Activated CD4-positive, alpha-beta T cell treated with anti-CD3 and anti-CD28 coated beads, Interleukin-2, amount 10 ng/mL, durations not matched to agents 7 days and 5 days (primary cell): Measurements from ENCODE around the gene CBFB. TPM values are rescaled to one million over a fixed set of nuclear protein-coding genes. Genes with fewer than 3 reads are reported as not detected.
"Not testable (repeated sequence)": the region's sequence is repeated elsewhere in the genome, so short reads cannot be mapped to it uniquely, and the experiment has no call there.

Experiments used
- CTCF ChIA-PET: fragments of 350-600 bp; sonication (Branson Sonifier 250); formaldehyde crosslinking; loops from one replicate; lab custom pipeline; 2021; ENCODE audit warnings: antibody characterized with exemption; lab: Charles Lee
- POLR2A ChIA-PET: fragments of 350-600 bp; sonication (Branson Sonifier 250); formaldehyde crosslinking; loops from one replicate; lab custom pipeline; 2021; ENCODE audit warnings: antibody characterized with exemption; lab: Charles Lee
- DNase-seq: peaks from one replicate; pipeline ENCODE4 v3.0.0-alpha.2; 2020
- H3K27ac Mint-ChIP-seq: one replicate; pipeline ENCODE4 v1.8.0; 2021; ENCODE audit warnings: mild to moderate bottlenecking, moderate library complexity, mixed read lengths
- H3K27me3 Mint-ChIP-seq: one replicate; pipeline ENCODE4 v1.8.0; 2021; ENCODE audit warnings: mixed read lengths
- H3K36me3 Mint-ChIP-seq: one replicate; pipeline ENCODE4 v1.8.0; 2021; ENCODE audit warnings: low read depth, mixed read lengths
- H3K4me1 Mint-ChIP-seq: one replicate; pipeline ENCODE4 v1.8.0; 2021; ENCODE audit warnings: mixed read lengths
- H3K4me3 Mint-ChIP-seq: one replicate; pipeline ENCODE4 v1.8.0; 2021; ENCODE audit warnings: mild to moderate bottlenecking, moderate library complexity, mixed read lengths
- H3K9me3 Mint-ChIP-seq: one replicate; pipeline ENCODE4 v1.8.0; 2021; ENCODE audit warnings: mixed read lengths
- total RNA-seq, 2 experiments: library from RNA; stranded (reverse); gene quantifications; one replicate each; pipeline ENCODE4 v1.2.3, GENCODE V29; 2021

CBFB gene
- total RNA-seq, 2 experiments from 2014 or later: 218 to 222 TPM

- Mint-ChIP-seq H3K27me3 (no peaks in the 10 kb centered on the region), H3K27ac (peak overlapping the region; percentile 89), H3K4me1 (peaks cover 57% of the 10 kb centered on the region), H3K36me3 (peaks cover 44% of the 10 kb centered on the region), H3K9me3 (no peaks in the 10 kb centered on the region), H3K4me3 (peak overlapping the region; percentile 92)
- ChIA-PET CTCF (interaction anchor here (0.7 to 5.4 kb wide), 11 partner anchors 10 to 143 kb away, joined by 3 to 54 read pairs (median 4); no protein-coding TSS in a partner anchor), POLR2A (interaction anchor here (0.7 kb wide), 1 partner anchor 25 kb away, joined by 5 read pairs; no protein-coding TSS in a partner anchor)
- DNase-seq: no peak
Observed at GRCh38 chr16:67030221-67030962, 1.4 kb downstream of the CBFB start.

GRCh38 chr16:67034487-67034886, 5.5 kb downstream of the CBFB start:
- Mint-ChIP-seq H3K36me3 (peaks cover 66% of the 10 kb centered on the region), H3K27me3 (no peaks in the 10 kb centered on the region), H3K4me1 (peaks cover 59% of the 10 kb centered on the region), H3K27ac (no peak overlapping the region), H3K9me3 (no peaks in the 10 kb centered on the region), H3K4me3 (no peak overlapping the region)
- ChIA-PET POLR2A (interaction anchor here (0.6 kb wide), 1 partner anchor 152 kb away, joined by 10 read pairs; no protein-coding TSS in a partner anchor), CTCF (interaction anchor here (0.7 kb wide), 2 partner anchors 34 to 35 kb away, joined by 3 to 4 read pairs; no protein-coding TSS in a partner anchor)
- DNase-seq: no peak

DNA sequence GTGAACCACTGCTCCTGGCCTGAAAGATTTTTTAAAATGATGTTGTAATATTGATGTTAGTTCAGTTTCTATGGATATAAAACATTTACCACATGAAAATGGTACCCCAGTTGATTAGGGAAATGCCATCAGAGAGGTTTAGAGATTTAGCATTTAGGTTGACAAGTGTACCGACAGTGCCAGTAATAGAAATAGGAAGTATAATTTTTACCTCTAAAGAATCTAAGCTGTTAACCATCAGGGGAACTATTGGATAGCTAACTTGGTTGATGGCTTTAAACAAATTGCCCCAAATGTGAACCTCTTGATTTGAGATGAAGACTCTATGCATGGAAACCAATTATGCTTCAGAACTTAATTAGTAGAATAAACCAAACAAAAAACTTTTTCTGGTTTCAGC, 6.4 kb downstream of the CBFB start:
- CTCF ChIA-PET: no interaction called here
- H3K36me3 Mint-ChIP-seq: peaks cover 67% of the 10 kb centered on the region

GRCh38 chr16:67036323-67036741, 7.4 kb downstream of the CBFB start:
- H3K36me3 Mint-ChIP-seq: peaks cover 68% of the 10 kb centered on the region
- no peaks in the 10 kb centered on the region for H3K9me3 Mint-ChIP-seq
- no peaks in the 10 kb centered on the region for H3K27me3 Mint-ChIP-seq
- H3K4me3 Mint-ChIP-seq: no peak overlapping the region
- H3K27ac Mint-ChIP-seq: no peak overlapping the region
- CTCF ChIA-PET: no interaction called here
- DNase-seq: no peak
- POLR2A ChIA-PET: no interaction called here
- H3K4me1 Mint-ChIP-seq: peaks cover 63% of the 10 kb centered on the region

More for the DNA sequence above, 6.4 kb downstream of the CBFB start:
- POLR2A ChIA-PET: no interaction called here
- peak overlapping the region; percentile 4 for H3K4me3 Mint-ChIP-seq
- H3K9me3 Mint-ChIP-seq: no peaks in the 10 kb centered on the region
- no peak for DNase-seq
- no peaks in the 10 kb centered on the region for H3K27me3 Mint-ChIP-seq
- H3K27ac Mint-ChIP-seq: no peak overlapping the region
- H3K4me1 Mint-ChIP-seq: peaks cover 60% of the 10 kb centered on the region

DNA sequence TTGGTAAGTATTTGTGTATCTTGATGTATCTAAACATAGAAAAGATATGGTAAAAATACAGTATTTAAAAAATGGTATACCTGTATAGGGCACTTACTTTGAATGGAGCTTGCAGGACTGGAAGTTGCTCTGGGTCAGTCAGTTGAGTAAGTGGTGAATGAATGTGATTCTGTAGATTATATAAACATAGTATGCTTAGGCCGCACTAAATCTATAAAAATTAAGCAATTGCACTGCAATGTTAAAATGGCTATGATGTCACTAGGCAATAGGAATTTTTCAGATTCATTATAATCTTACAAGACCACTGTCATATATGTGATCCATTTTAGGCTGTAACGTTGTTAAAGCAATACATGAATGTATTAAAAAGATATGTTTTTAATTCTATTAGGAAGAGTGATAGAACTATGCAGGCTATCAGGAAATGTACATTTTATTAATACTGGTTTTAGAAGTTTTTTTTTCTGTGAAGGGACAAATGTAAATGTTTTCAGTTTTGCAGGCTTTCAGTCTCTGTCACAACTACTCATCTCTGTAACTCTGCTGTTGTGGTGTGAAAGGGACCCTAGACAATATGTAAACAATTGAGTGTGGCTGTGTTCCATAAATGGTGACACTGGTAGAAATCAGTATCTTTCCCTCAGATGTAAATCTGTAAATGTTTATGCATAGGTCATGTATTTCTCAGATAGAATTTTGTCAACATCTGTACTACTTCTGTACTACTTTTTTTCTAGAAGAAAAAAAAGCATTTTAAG, 10.5 kb downstream of the CBFB start:
- H3K36me3 Mint-ChIP-seq: peaks cover 51% of the 10 kb centered on the region
- CTCF ChIA-PET: interaction anchor here (0.6 to 1.5 kb wide), 2 partner anchors 22 to 1177 kb away, joined by 3 to 4 read pairs; no protein-coding TSS in a partner anchor

GRCh38 chr16:67040166-67040565, 11.2 kb downstream of the CBFB start:
- peaks cover 41% of the 10 kb centered on the region for H3K4me1 Mint-ChIP-seq
- no peaks in the 10 kb centered on the region for H3K27me3 Mint-ChIP-seq
- H3K4me3 Mint-ChIP-seq: no peak overlapping the region
- H3K9me3 Mint-ChIP-seq: no peaks in the 10 kb centered on the region
- no peak for DNase-seq
- H3K36me3 Mint-ChIP-seq: peaks cover 46% of the 10 kb centered on the region
- CTCF ChIA-PET: interaction anchor here (0.6 to 1.5 kb wide), 3 partner anchors 9 to 1176 kb away, joined by 3 to 4 read pairs (median 4); no protein-coding TSS in a partner anchor
- POLR2A ChIA-PET: no interaction called here
- no peak overlapping the region for H3K27ac Mint-ChIP-seq

More for the DNA sequence above, 10.5 kb downstream of the CBFB start:
- peaks cover 49% of the 10 kb centered on the region for H3K4me1 Mint-ChIP-seq
- no peaks in the 10 kb centered on the region for H3K27me3 Mint-ChIP-seq
- no peaks in the 10 kb centered on the region for H3K9me3 Mint-ChIP-seq
- POLR2A ChIA-PET: no interaction called here
- no peak overlapping the region for H3K4me3 Mint-ChIP-seq
- no peak for DNase-seq
- H3K27ac Mint-ChIP-seq: no peak overlapping the region

- ChIA-PET POLR2A (no interaction called here), CTCF (interaction anchor here (1.3 to 1.5 kb wide), 2 partner anchors 10 to 23 kb away, joined by 4 read pairs; no protein-coding TSS in a partner anchor)
- Mint-ChIP-seq H3K36me3 (peaks cover 45% of the 10 kb centered on the region), H3K27ac (no peak overlapping the region), H3K4me1 (peaks cover 36% of the 10 kb centered on the region), H3K9me3 (no peaks in the 10 kb centered on the region), H3K4me3 (no peak overlapping the region), H3K27me3 (no peaks in the 10 kb centered on the region)
- DNase-seq: no peak
Observed at GRCh38 chr16:67040906-67041305, 12.0 kb downstream of the CBFB start.

DNA sequence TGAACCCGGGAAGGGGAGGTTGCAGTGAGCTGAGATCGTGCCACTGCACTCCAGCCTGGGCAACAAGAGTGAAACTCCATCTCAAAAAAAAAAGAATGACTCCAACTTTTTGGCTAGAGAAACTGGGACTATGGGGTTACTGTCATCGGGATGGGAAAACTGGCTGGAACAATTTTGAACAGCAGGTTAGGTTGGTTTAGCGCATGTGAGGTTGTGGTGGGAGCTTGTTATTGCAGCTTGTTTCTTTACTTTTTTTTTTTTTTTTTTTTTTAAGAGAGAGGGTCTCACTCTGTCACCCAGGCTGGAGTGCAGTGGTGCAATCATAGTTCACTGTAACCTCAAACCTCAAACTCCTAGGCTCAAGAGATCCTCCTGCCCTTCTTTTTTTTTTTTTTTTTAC, 12.6 kb downstream of the CBFB start:
- not testable (repeated sequence) for H3K27me3 Mint-ChIP-seq, H3K4me3 Mint-ChIP-seq, DNase-seq, H3K27ac Mint-ChIP-seq, H3K9me3 Mint-ChIP-seq
- CTCF ChIA-PET: interaction anchor here (0.6 to 0.7 kb wide), 3 partner anchors 78 to 139 kb away, joined by 3 to 7 read pairs (median 3); no protein-coding TSS in a partner anchor
- Mint-ChIP-seq H3K36me3 (peaks cover 44% of the 10 kb centered on the region), H3K4me1 (peaks cover 34% of the 10 kb centered on the region)
- POLR2A ChIA-PET: interaction anchor here (0.7 kb wide), 1 partner anchor 34 kb away, joined by 7 read pairs; no protein-coding TSS in a partner anchor

GRCh38 chr16:67043420-67043819, 14.5 kb downstream of the CBFB start:
- peaks cover 41% of the 10 kb centered on the region for H3K36me3 Mint-ChIP-seq
- H3K4me1 Mint-ChIP-seq: peaks cover 33% of the 10 kb centered on the region
- H3K27ac Mint-ChIP-seq: no peak overlapping the region
- ChIA-PET CTCF (interaction anchor here (0.6 to 1.8 kb wide), 6 partner anchors 12 to 84 kb away, joined by 3 to 8 read pairs (median 6); partner anchors contain the start of gene CBFB), POLR2A (no interaction called here)
- no peak overlapping the region for H3K4me3 Mint-ChIP-seq
- no peak for DNase-seq
- H3K27me3 Mint-ChIP-seq: no peaks in the 10 kb centered on the region
- no peaks in the 10 kb centered on the region for H3K9me3 Mint-ChIP-seq

- Mint-ChIP-seq H3K4me1 (peaks cover 41% of the 10 kb centered on the region), H3K9me3 (no peaks in the 10 kb centered on the region), H3K27ac (no peak overlapping the region), H3K4me3 (no peak overlapping the region), H3K27me3 (no peaks in the 10 kb centered on the region), H3K36me3 (peaks cover 26% of the 10 kb centered on the region)
- CTCF ChIA-PET: interaction anchor here (0.6 to 1.3 kb wide), 2 partner anchors 25 to 104 kb away, joined by 3 to 4 read pairs; no protein-coding TSS in a partner anchor
- no peak for DNase-seq
- POLR2A ChIA-PET: no interaction called here
Observed at GRCh38 chr16:67050796-67051195, 21.8 kb downstream of the CBFB start.

GRCh38 chr16:67052399-67052798, 23.4 kb downstream of the CBFB start:
- no peak for DNase-seq
- H3K27ac Mint-ChIP-seq: peak overlapping the region; percentile 90
- no peaks in the 10 kb centered on the region for H3K9me3 Mint-ChIP-seq
- POLR2A ChIA-PET: interaction anchor here (0.6 kb wide), 1 partner anchor 158 kb away, joined by 3 read pairs; no protein-coding TSS in a partner anchor
- H3K27me3 Mint-ChIP-seq: no peaks in the 10 kb centered on the region
- peaks cover 46% of the 10 kb centered on the region for H3K4me1 Mint-ChIP-seq
- H3K36me3 Mint-ChIP-seq: peaks cover 29% of the 10 kb centered on the region
- CTCF ChIA-PET: interaction anchor here (0.6 to 1.6 kb wide), 9 partner anchors 10 to 259 kb away, joined by 3 to 4 read pairs (median 3); no protein-coding TSS in a partner anchor
- H3K4me3 Mint-ChIP-seq: peak overlapping the region; percentile 53

GRCh38 chr16:67053767-67054334, 24.9 kb downstream of the CBFB start:
- Mint-ChIP-seq H3K4me1 (peaks cover 54% of the 10 kb centered on the region), H3K4me3 (peak overlapping the region; percentile 53), H3K36me3 (peaks cover 38% of the 10 kb centered on the region), H3K9me3 (no peaks in the 10 kb centered on the region), H3K27me3 (no peaks in the 10 kb centered on the region), H3K27ac (peak overlapping the region; percentile 90)
- CTCF ChIA-PET: interaction anchor here (0.6 to 1.2 kb wide), 4 partner anchors 49 to 430 kb away, joined by 3 to 4 read pairs (median 3); partner anchors contain the start of gene AGRP
- POLR2A ChIA-PET: interaction anchor here (0.5 to 0.6 kb wide), 2 partner anchors 31 to 99 kb away, joined by 3 to 8 read pairs; no protein-coding TSS in a partner anchor
- no peak for DNase-seq
